IMR-90 (cell line): ENCODE data around the gene MMP24. TPM values are rescaled to one million over a fixed set of nuclear protein-coding genes. Genes with fewer than 3 reads are reported as not detected.
"Not testable (repeated sequence)": the region's sequence is repeated elsewhere in the genome, so short reads cannot be mapped to it uniquely, and the experiment has no call there.

Experiments used
- ATAC-seq: fragments of 200-7000 bp; cut with Tn5 transposase; 2 replicates; pipeline ENCODE4 v1.9.1; 2020; ENCODE audit warnings: low read depth, mild to moderate bottlenecking, moderate library complexity
- BruUV-seq: library from RNA; stranded (reverse); fragments of 400-500 nt; replicated peaks from 2 replicates; lab custom pipeline; 2021; lab: Mats Ljungman, UMichigan
- CTCF ChIA-PET: fragments of 300-600 bp; formaldehyde crosslinking; extraction: SDS; loops from one replicate; lab custom pipeline; 2021; ENCODE audit warnings: antibody characterized with exemption; lab: Yijun Ruan, JAX
- POLR2A ChIA-PET: fragments of 300-600 bp; sonication (Branson Sonifier 250); formaldehyde crosslinking; loops from one replicate; lab custom pipeline; 2022; ENCODE audit warnings: antibody characterized with exemption; ENCODE audit not compliant: unreplicated experiment; lab: Charles Lee
- DNase-seq: peaks from one replicate; pipeline ENCODE4 v3.0.0; 2013
- H2AFZ ChIP-seq: replicated peaks from 2 replicates; pipeline ENCODE3; 2013; ENCODE audit warnings: low read length, mild to moderate bottlenecking; ENCODE audit not compliant: poor library complexity
- H2AK5ac ChIP-seq: 2 replicates; pipeline ENCODE4 v1.6.1; 2013; ENCODE audit warnings: low read depth, low read length, inconsistent platforms
- H2AK9ac ChIP-seq: replicated peaks from 2 replicates; pipeline ENCODE3; 2013; ENCODE audit warnings: mild to moderate bottlenecking, low read depth, low read length, moderate library complexity; ENCODE audit not compliant: poor library complexity
- H2BK120ac ChIP-seq: 2 replicates; pipeline ENCODE4 v1.6.1; 2013; ENCODE audit warnings: low read depth, low read length, inconsistent platforms
- H2BK15ac ChIP-seq: 3 replicates; pipeline ENCODE4 v1.6.1; 2013; ENCODE audit warnings: low read depth, low read length, inconsistent platforms
- H2BK20ac ChIP-seq: 2 replicates; pipeline ENCODE4 v1.6.1; 2013; ENCODE audit warnings: low read depth, mild to moderate bottlenecking, inconsistent platforms, low read length, moderate library complexity
- H2BK5ac ChIP-seq: 2 replicates; pipeline ENCODE4 v1.6.1; 2013; ENCODE audit warnings: mild to moderate bottlenecking, low read depth, low read length, inconsistent platforms; ENCODE audit not compliant: poor library complexity, severe bottlenecking
- H3K14ac ChIP-seq: replicated peaks from 2 replicates; pipeline ENCODE4 v1.6.1; 2013; ENCODE audit warnings: low read depth, low read length, inconsistent platforms
- H3K18ac ChIP-seq: 2 replicates; pipeline ENCODE4 v1.6.1; 2013; ENCODE audit warnings: low read depth, low read length, control low read depth
- H3K23ac ChIP-seq: 2 replicates; pipeline ENCODE4 v1.6.1; 2013; ENCODE audit warnings: low read depth, low read length, inconsistent platforms
- H3K27ac ChIP-seq: 2 replicates; pipeline ENCODE4 v1.5.1; 2013; ENCODE audit warnings: mild to moderate bottlenecking, control low read depth, low read length; ENCODE audit not compliant: insufficient read depth
- H3K27me3 ChIP-seq: 2 replicates; pipeline ENCODE4 v1.6.1; 2013; ENCODE audit warnings: low read length; ENCODE audit not compliant: control insufficient read depth, insufficient read depth
- H3K36me3 ChIP-seq: 2 replicates; pipeline ENCODE4 v1.6.1; 2013; ENCODE audit warnings: low read length, mixed read lengths; ENCODE audit not compliant: control insufficient read depth, insufficient read depth
- H3K4ac ChIP-seq: 2 replicates; pipeline ENCODE4 v1.6.1; 2013; ENCODE audit warnings: low read depth, low read length, inconsistent platforms
- H3K4me1 ChIP-seq: 2 replicates; pipeline ENCODE4 v1.6.1; 2013; ENCODE audit warnings: low read length, mixed read lengths; ENCODE audit not compliant: control insufficient read depth, insufficient read depth
- H3K4me2 ChIP-seq: 2 replicates; pipeline ENCODE4 v1.6.1; 2013; ENCODE audit warnings: low read depth, mild to moderate bottlenecking, control low read depth, low read length, moderate library complexity
- H3K4me3 ChIP-seq: 2 replicates; pipeline ENCODE4 v1.5.1; 2013; ENCODE audit warnings: low read depth, mild to moderate bottlenecking, control low read depth, low read length, moderate library complexity; ENCODE audit not compliant: insufficient read depth
- H3K56ac ChIP-seq: 2 replicates; pipeline ENCODE4 v1.6.1; 2013; ENCODE audit warnings: low read length, inconsistent platforms; ENCODE audit not compliant: insufficient read depth; ENCODE audit errors: extremely low read depth
- H3K79me1 ChIP-seq, 2 experiments: 2 replicates each; pipeline ENCODE4 v1.6.1; 2013; ENCODE audit warnings: low read length in 2 of 2, inconsistent platforms in 1 of 2, low read depth in 1 of 2
- H3K9ac ChIP-seq: 2 replicates; pipeline ENCODE4 v1.6.1; 2013; ENCODE audit warnings: low read depth, low read length, control low read depth
- H3K9me1 ChIP-seq: 2 replicates; pipeline ENCODE4 v1.6.1; 2013; ENCODE audit warnings: low read length, inconsistent platforms; ENCODE audit not compliant: insufficient read depth
- H3K9me3 ChIP-seq: 2 replicates; pipeline ENCODE4 v1.6.1; 2013; ENCODE audit warnings: low read length; ENCODE audit not compliant: control insufficient read depth, insufficient read depth
- H4K20me1 ChIP-seq: 2 replicates; pipeline ENCODE4 v1.6.1; 2013; ENCODE audit warnings: low read length, inconsistent platforms; ENCODE audit not compliant: insufficient read depth
- H4K5ac ChIP-seq: 2 replicates; pipeline ENCODE4 v1.6.1; 2013; ENCODE audit warnings: mild to moderate bottlenecking, low read depth, low read length, control low read depth
- H4K8ac ChIP-seq, 2 experiments: 2 replicates each; pipeline ENCODE4 v1.6.1; 2013; ENCODE audit warnings: low read depth in 2 of 2, low read length in 2 of 2, control low read depth in 1 of 2, inconsistent platforms in 1 of 2
- H4K91ac ChIP-seq: 2 replicates; pipeline ENCODE4 v1.6.1; 2013; ENCODE audit warnings: low read depth, low read length, inconsistent platforms; ENCODE audit not compliant: insufficient read depth
- WGBS, 2 experiments: methylation state at CpG; one replicate each; pipeline versions ENCODE4 v1.1.5 to v1.1.7; 2013; ENCODE audit warnings: missing lambda C conversion rate in 2 of 2; ENCODE audit not compliant: insufficient read length in 1 of 2; ENCODE audit errors: extremely low coverage in 2 of 2; 5-methylcytosine and 5-hydroxymethylcytosine counted together
- dilution Hi-C: fragments of 300-500 bp; cut with HindIII; formaldehyde crosslinking; loops from one replicate; pipeline ENCODE4 v1.14.3; 2018; ENCODE audit warnings: low sequenced_read_pairs; ENCODE audit not compliant: unreplicated experiment
- in situ Hi-C: fragments of 300-500 bp; cut with MboI; formaldehyde crosslinking; loops from 3 replicates; pipeline ENCODE4 v1.14.3; 2019; ENCODE audit warnings: low sequenced_read_pairs, inconsistent platforms, mixed read lengths
- intact Hi-C: fragments of 100-400 bp; cut with micrococcal nuclease; formaldehyde crosslinking; loops from 2 replicates; pipeline ENCODE4 v1.10.0; 2022
- polyA plus RNA-seq, 3 experiments: library from polyadenylated mRNA; depleted of rRNA; stranded (reverse); fragments of >200 nt; gene quantifications; 2 replicates each; pipeline ENCODE4 v1.2.3, GENCODE V29; 2012; ENCODE audit warnings: low replicate concordance in 1 of 3
- total RNA-seq: library from RNA; depleted of rRNA; stranded (reverse); fragments of >200 nt; gene quantifications from 2 replicates; pipeline ENCODE4 v1.2.3, GENCODE V29; 2012

MMP24 gene
- total and polyA plus RNA-seq, 2 of the 4 experiments (the other 2 are of a cell fraction), result 0.36 to 0.79 TPM

DNA sequence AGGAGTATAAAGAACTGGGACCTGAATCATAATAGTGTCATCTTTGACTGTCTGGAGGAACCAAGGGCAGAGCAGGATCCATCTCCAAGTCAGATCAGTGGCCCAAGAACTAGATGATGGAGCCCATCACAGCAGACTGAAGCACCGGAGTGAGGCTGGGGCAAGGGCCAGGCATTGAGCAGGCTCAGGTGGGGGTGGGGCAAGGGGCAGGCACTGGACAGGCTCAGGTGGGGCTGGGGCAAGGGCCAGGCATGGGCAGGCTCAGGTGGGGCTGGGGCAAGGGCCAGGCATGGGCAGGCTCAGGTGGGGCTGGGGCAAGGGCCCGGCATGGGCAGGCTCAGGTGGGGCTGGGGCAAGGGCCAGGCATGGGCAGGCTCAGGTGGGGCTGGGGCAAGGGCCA, 26.1 kb downstream of the MMP24 start:
- dilution Hi-C loops, H2BK15ac ChIP-seq, H3K4me3 ChIP-seq, H3K4me1 ChIP-seq, H3K27ac ChIP-seq, H2BK5ac ChIP-seq, H2BK20ac ChIP-seq, H3K4ac ChIP-seq, H2AFZ ChIP-seq, DNase-seq, H2AK5ac ChIP-seq, H3K9me1 ChIP-seq, H3K18ac ChIP-seq, H3K9ac ChIP-seq, H3K9me3 ChIP-seq, H3K4me2 ChIP-seq, H2AK9ac ChIP-seq, H3K36me3 ChIP-seq, H4K91ac ChIP-seq, H3K14ac ChIP-seq, H4K5ac ChIP-seq, H3K27me3 ChIP-seq, intact Hi-C loops, H4K8ac ChIP-seq, H3K79me1 ChIP-seq, CTCF ChIA-PET, H2BK120ac ChIP-seq, H3K23ac ChIP-seq, H4K20me1 ChIP-seq, BruUV-seq, H3K56ac ChIP-seq, ATAC-seq, POLR2A ChIA-PET: not testable (repeated sequence)
- no CpG with 5 or more reads among the region's 2 CpGs for WGBS, 2 experiments
- in situ Hi-C loops, result loop anchor here (25.0 kb wide), 1 partner anchor 390 kb away; the partner anchor contains the start of gene GGT7
